HepG2 (cell line): ENCODE measurements around the gene GAPDH. TPM values are rescaled to one million over a fixed set of nuclear protein-coding genes. Genes with fewer than 3 reads are reported as not detected.

Experiments used
- BCL6 ChIP-seq: IDR thresholded peaks from 2 replicates; pipeline ENCODE4 v1.6.1; 2016; ENCODE audit warnings: missing genetic modification reagents, missing compliant biosample characterization
- JUNB ChIP-seq: sonication (generic); formaldehyde crosslinking; IDR thresholded peaks from 2 replicates; pipeline ENCODE4 v1.8.0; 2022; ENCODE audit warnings: missing genetic modification reagents, mild to moderate bottlenecking, borderline replicate concordance
- MIXL1 ChIP-seq: IDR thresholded peaks from 2 replicates; pipeline ENCODE4 v1.6.1; 2016
- MYC ChIP-seq: sonication (generic); formaldehyde crosslinking; IDR thresholded peaks from 2 replicates; pipeline ENCODE4 v1.9.0; 2021; ENCODE audit warnings: missing genetic modification reagents, borderline replicate concordance
- PLRG1 ChIP-seq: fragments of 450-650 bp; conservative IDR thresholded peaks from 2 replicates; pipeline ENCODE4 v1.6.1; 2016
- PPARG ChIP-seq: conservative IDR thresholded peaks from 2 replicates; pipeline ENCODE4 v1.6.1; 2016; ENCODE audit warnings: missing biosample characterization, missing genetic modification reagents
- SIN3A ChIP-seq: IDR thresholded peaks from 2 replicates; pipeline ENCODE4 v1.6.1; 2011; ENCODE audit warnings: low read depth, mild to moderate bottlenecking, control low read depth, low read length, borderline replicate concordance
- SP140L ChIP-seq: sonication (generic); formaldehyde crosslinking; IDR thresholded peaks from 2 replicates; pipeline ENCODE4 v1.4.0; 2020; ENCODE audit warnings: missing genetic modification reagents, borderline replicate concordance
- SSRP1 ChIP-seq: IDR thresholded peaks from 2 replicates; pipeline ENCODE4 v1.6.1; 2016; ENCODE audit warnings: control low read depth
- TAF1 ChIP-seq: sonication (generic); formaldehyde crosslinking; IDR thresholded peaks from 2 replicates; pipeline ENCODE4 v1.4.0; 2020; ENCODE audit warnings: missing genetic modification reagents
- TAF15 ChIP-seq: fragments of 200-400 bp; formaldehyde crosslinking; IDR thresholded peaks from one replicate; pipeline ENCODE4 v1.6.1; 2018; ENCODE audit warnings: mild to moderate bottlenecking, low read depth, low read length; ENCODE audit not compliant: poor library complexity, severe bottlenecking
- ZC3H13 ChIP-seq: sonication (generic); formaldehyde crosslinking; IDR thresholded peaks from 2 replicates; pipeline ENCODE4 v1.8.1; 2023; ENCODE audit warnings: mild to moderate bottlenecking, missing genetic modification reagents, moderate library complexity
- ZKSCAN8 ChIP-seq: IDR thresholded peaks from 2 replicates; pipeline ENCODE4 v1.6.1; 2016; ENCODE audit warnings: borderline replicate concordance, missing genetic modification reagents, missing compliant biosample characterization
- ZNF224 ChIP-seq: sonication (generic); formaldehyde crosslinking; IDR thresholded peaks from 2 replicates; pipeline ENCODE4 v1.5.0; 2020; ENCODE audit warnings: mild to moderate bottlenecking, missing genetic modification reagents
- ZNF333 ChIP-seq: sonication (generic); formaldehyde crosslinking; IDR thresholded peaks from 2 replicates; pipeline ENCODE4 v1.4.0; 2020; ENCODE audit warnings: mild to moderate bottlenecking, missing genetic modification reagents, borderline replicate concordance
- ZNF432 ChIP-seq: sonication (generic); formaldehyde crosslinking; IDR thresholded peaks from 2 replicates; pipeline ENCODE4 v1.5.0; 2020; ENCODE audit warnings: missing genetic modification reagents, mild to moderate bottlenecking, borderline replicate concordance
- ZNF484 ChIP-seq: sonication (generic); formaldehyde crosslinking; IDR thresholded peaks from 2 replicates; pipeline ENCODE4 v1.5.1; 2020; ENCODE audit warnings: mild to moderate bottlenecking, low read depth, missing genetic modification reagents, borderline replicate concordance
- ZNF674 ChIP-seq: sonication (generic); formaldehyde crosslinking; IDR thresholded peaks from 2 replicates; pipeline ENCODE4 v1.5.0; 2020; ENCODE audit warnings: low read depth, mild to moderate bottlenecking, missing genetic modification reagents
- ZSCAN20 ChIP-seq: sonication (generic); formaldehyde crosslinking; IDR thresholded peaks from 2 replicates; pipeline ENCODE4 v1.4.0; 2020; ENCODE audit warnings: missing genetic modification reagents, mild to moderate bottlenecking, borderline replicate concordance
- polyA plus RNA-seq, 8 experiments: library from polyadenylated mRNA; depleted of rRNA in 3 of 8; stranded (reverse) in 7 of 8; unstranded in 1 of 8; fragments of >200 nt; fragmentation: Illumina TruSeq in 4 of 8; extraction: Trizol in 4 of 8; gene quantifications; 2 replicates each; pipeline versions ENCODE4 v1.2.1 to v1.2.3, GENCODE V29; 2011 to 2016; ENCODE audit warnings: low read depth in 4 of 8, missing spikeins in 1 of 8, mixed read lengths in 1 of 8; ENCODE audit not compliant: insufficient read depth in 1 of 8
- total RNA-seq, 5 experiments: library from RNA; depleted of rRNA; stranded (reverse); fragments of >200 nt; fragmentation: Illumina TruSeq; extraction: Trizol; gene quantifications; 2 replicates each; pipeline ENCODE4 v1.2.3, GENCODE V29; 2016; ENCODE audit warnings: low read depth in 1 of 5
- TF ChIP-seq, protein P1 (sequence below): sonication (generic); formaldehyde crosslinking; IDR thresholded peaks from 2 replicates; pipeline ENCODE4 v1.4.0; 2020; ENCODE audit warnings: missing genetic modification reagents
- TF ChIP-seq, protein P2 (sequence below): sonication (generic); formaldehyde crosslinking; conservative IDR thresholded peaks from 2 replicates; pipeline ENCODE4 v1.4.0; 2020; ENCODE audit warnings: missing genetic modification reagents
- TF ChIP-seq, protein P3 (sequence below): sonication (generic); formaldehyde crosslinking; IDR thresholded peaks from 2 replicates; pipeline ENCODE4 v1.5.0; 2020; ENCODE audit warnings: missing genetic modification reagents
- TF ChIP-seq, protein P4 (sequence below): sonication (generic); formaldehyde crosslinking; IDR thresholded peaks from 2 replicates; pipeline ENCODE4 v1.4.0; 2020; ENCODE audit warnings: low read depth, mild to moderate bottlenecking, missing genetic modification reagents
- TF ChIP-seq, protein P5 (sequence below): sonication (generic); formaldehyde crosslinking; IDR thresholded peaks from 2 replicates; pipeline ENCODE4 v1.5.1; 2020; ENCODE audit warnings: missing genetic modification reagents, mild to moderate bottlenecking, borderline replicate concordance

GAPDH gene
- total and polyA plus RNA-seq, 2 of the 13 experiments (the other 11 are each of a cell fraction or from before 2014, with no cell fraction given) = 3,038 to 12,722 TPM

DNA sequence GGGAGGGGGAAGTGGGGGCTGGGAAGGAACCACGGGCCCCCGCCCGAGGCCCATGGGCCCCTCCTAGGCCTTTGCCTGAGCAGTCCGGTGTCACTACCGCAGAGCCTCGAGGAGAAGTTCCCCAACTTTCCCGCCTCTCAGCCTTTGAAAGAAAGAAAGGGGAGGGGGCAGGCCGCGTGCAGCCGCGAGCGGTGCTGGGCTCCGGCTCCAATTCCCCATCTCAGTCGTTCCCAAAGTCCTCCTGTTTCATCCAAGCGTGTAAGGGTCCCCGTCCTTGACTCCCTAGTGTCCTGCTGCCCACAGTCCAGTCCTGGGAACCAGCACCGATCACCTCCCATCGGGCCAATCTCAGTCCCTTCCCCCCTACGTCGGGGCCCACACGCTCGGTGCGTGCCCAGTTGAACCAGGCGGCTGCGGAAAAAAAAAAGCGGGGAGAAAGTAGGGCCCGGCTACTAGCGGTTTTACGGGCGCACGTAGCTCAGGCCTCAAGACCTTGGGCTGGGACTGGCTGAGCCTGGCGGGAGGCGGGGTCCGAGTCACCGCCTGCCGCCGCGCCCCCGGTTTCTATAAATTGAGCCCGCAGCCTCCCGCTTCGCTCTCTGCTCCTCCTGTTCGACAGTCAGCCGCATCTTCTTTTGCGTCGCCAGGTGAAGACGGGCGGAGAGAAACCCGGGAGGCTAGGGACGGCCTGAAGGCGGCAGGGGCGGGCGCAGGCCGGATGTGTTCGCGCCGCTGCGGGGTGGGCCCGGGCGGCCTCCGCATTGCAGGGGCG lies at the start of gene GAPDH (continued):
- TF ChIP-seq MYC (peak; percentile 88; the same call in 1 of the 2 replicates), SP140L (CRISPR knock-in tag) (peak; percentile 46; the same call in 1 of the 2 replicates), BCL6 (0 out of 2 replicates have a peak, but pooled peaks have one; percentile 39), ZNF333 (CRISPR knock-in tag) (no peak), SIN3A (0 out of 2 replicates have a peak, but pooled peaks have one; percentile 88), ZNF224 (peak; percentile 48; the same call in 1 of the 2 replicates), ZNF674 (CRISPR knock-in tag) (peak; percentile 83), ZSCAN20 (CRISPR knock-in tag) (no peak; the same call in 1 of the 2 replicates), ZC3H13 (CRISPR knock-in tag) (peak; percentile 62), ZNF432 (CRISPR knock-in tag) (no peak), JUNB (CRISPR knock-in tag) (peak; percentile 11; the same call in 1 of the 2 replicates), PLRG1 (no peak), ZNF484 (CRISPR knock-in tag) (no peak), SSRP1 (CRISPR knock-in tag) (no peak), PPARG (CRISPR knock-in tag) (peak; percentile 57), TAF15 (peak; percentile 97), TAF1 (peak; percentile 92), MIXL1 (CRISPR knock-in tag) (peak; percentile 62), ZKSCAN8 (CRISPR knock-in tag) (no peak; the same call in 1 of the 2 replicates)
- TF ChIP-seq, protein P1, sequence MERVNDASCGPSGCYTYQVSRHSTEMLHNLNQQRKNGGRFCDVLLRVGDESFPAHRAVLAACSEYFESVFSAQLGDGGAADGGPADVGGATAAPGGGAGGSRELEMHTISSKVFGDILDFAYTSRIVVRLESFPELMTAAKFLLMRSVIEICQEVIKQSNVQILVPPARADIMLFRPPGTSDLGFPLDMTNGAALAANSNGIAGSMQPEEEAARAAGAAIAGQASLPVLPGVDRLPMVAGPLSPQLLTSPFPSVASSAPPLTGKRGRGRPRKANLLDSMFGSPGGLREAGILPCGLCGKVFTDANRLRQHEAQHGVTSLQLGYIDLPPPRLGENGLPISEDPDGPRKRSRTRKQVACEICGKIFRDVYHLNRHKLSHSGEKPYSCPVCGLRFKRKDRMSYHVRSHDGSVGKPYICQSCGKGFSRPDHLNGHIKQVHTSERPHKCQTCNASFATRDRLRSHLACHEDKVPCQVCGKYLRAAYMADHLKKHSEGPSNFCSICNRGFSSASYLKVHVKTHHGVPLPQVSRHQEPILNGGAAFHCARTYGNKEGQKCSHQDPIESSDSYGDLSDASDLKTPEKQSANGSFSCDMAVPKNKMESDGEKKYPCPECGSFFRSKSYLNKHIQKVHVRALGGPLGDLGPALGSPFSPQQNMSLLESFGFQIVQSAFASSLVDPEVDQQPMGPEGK (CRISPR knock-in tag) = peak; percentile 95
- TF ChIP-seq, protein P2, sequence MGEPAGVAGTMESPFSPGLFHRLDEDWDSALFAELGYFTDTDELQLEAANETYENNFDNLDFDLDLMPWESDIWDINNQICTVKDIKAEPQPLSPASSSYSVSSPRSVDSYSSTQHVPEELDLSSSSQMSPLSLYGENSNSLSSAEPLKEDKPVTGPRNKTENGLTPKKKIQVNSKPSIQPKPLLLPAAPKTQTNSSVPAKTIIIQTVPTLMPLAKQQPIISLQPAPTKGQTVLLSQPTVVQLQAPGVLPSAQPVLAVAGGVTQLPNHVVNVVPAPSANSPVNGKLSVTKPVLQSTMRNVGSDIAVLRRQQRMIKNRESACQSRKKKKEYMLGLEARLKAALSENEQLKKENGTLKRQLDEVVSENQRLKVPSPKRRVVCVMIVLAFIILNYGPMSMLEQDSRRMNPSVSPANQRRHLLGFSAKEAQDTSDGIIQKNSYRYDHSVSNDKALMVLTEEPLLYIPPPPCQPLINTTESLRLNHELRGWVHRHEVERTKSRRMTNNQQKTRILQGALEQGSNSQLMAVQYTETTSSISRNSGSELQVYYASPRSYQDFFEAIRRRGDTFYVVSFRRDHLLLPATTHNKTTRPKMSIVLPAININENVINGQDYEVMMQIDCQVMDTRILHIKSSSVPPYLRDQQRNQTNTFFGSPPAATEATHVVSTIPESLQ = 0 out of 2 replicates have a peak, but pooled peaks have one; percentile 86
- TF ChIP-seq, protein P3, sequence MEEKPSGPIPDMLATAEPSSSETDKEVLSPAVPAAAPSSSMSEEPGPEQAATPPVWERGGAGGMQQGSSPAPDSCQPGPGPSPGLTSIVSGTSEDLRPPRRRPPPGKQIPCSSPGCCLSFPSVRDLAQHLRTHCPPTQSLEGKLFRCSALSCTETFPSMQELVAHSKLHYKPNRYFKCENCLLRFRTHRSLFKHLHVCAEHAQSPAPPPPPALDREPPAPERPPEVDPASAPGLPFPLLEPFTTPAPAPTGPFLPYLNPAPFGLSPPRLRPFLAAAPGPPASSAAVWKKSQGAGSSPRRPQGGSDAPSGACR (CRISPR knock-in tag) = no peak; the same call in 1 of the 2 replicates
- TF ChIP-seq, protein P4, sequence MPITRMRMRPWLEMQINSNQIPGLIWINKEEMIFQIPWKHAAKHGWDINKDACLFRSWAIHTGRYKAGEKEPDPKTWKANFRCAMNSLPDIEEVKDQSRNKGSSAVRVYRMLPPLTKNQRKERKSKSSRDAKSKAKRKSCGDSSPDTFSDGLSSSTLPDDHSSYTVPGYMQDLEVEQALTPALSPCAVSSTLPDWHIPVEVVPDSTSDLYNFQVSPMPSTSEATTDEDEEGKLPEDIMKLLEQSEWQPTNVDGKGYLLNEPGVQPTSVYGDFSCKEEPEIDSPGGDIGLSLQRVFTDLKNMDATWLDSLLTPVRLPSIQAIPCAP (CRISPR knock-in tag) = no peak
- TF ChIP-seq, protein P5, sequence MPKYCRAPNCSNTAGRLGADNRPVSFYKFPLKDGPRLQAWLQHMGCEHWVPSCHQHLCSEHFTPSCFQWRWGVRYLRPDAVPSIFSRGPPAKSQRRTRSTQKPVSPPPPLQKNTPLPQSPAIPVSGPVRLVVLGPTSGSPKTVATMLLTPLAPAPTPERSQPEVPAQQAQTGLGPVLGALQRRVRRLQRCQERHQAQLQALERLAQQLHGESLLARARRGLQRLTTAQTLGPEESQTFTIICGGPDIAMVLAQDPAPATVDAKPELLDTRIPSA (CRISPR knock-in tag) = no peak
